MG63 (cell line): ENCODE data around the gene IMPDH1. TPM values are rescaled to one million over a fixed set of nuclear protein-coding genes. Genes with fewer than 3 reads are reported as not detected.

Source experiments
- DNase-seq: peaks from one replicate; pipeline ENCODE4 v3.0.0-alpha.2; 2020
- H3K27me3 ChIP-seq: fragments of 250-450 bp; sonication (Bioruptor Pico); 2 replicates; pipeline ENCODE4 v1.5.1; 2020; ENCODE audit warnings: mild to moderate bottlenecking, moderate library complexity
- H3K36me3 ChIP-seq: fragments of 250-450 bp; sonication (Bioruptor Pico); 2 replicates; pipeline ENCODE4 v1.5.1; 2020; ENCODE audit warnings: mild to moderate bottlenecking, moderate library complexity
- H3K4me3 ChIP-seq: fragments of 250-450 bp; sonication (Bioruptor Pico); 2 replicates; pipeline ENCODE4 v1.5.1; 2020; ENCODE audit warnings: mild to moderate bottlenecking, moderate library complexity
- H3K9me3 ChIP-seq: fragments of 250-450 bp; sonication (Bioruptor Pico); 2 replicates; pipeline ENCODE4 v1.5.1; 2020; ENCODE audit warnings: mild to moderate bottlenecking, moderate library complexity
- total RNA-seq: library from RNA; depleted of rRNA; stranded (reverse); fragments of >200 nt; shearing (Covaris generic); gene quantifications from 2 replicates; pipeline ENCODE4 v1.2.3, GENCODE V29; 2014; ENCODE audit warnings: low replicate concordance

IMPDH1 gene
- total RNA-seq, 1 experiment from 2014 or later = 67.6 TPM

DNA sequence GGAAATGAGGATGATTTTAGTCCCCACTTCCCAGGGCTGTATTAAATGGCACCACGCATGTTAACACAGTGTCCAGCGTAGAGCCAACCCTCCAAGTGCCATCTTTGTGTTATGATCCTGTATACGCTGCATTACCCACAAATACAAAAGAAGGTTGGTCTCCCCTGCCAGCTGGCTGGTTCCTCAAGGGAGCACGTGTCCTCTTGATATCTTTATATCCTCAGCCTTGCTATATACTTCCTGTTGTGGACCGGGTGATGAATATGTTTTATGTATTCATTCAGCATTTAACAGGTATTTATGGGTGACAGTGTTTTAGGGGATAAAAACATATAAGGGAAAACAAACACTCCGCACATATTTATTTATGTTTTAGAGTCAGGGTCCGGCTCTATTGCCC is 25.1 kb downstream of the IMPDH1 start:
- no peak overlapping the region for H3K4me3 ChIP-seq
- no peak for DNase-seq
- no peaks in the 10 kb centered on the region for H3K36me3 ChIP-seq
- no peaks in the 10 kb centered on the region for H3K9me3 ChIP-seq
- H3K27me3 ChIP-seq = no peaks in the 10 kb centered on the region; the same call in 1 of the 2 replicates

DNA sequence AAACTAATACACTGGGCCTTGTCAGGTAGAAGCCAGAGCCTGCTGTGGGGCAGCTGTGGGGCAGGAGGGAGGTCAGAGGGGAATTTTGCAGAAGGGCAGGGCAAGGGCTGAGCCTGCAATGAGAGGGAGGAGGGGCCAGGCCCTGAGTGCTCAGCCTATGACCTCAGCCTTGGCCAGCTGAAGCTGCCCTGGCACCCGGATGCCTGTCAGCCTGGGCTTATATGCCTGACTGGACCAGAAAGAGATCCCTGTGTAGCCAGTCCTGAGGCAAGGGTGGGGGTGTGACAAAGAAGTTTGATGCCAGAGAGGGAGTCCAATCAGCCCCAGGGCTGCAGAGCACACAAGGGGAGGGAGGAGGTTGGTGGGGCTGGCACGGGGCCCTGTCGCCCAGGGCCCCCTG is 26.0 kb downstream of the IMPDH1 start:
- Histone ChIP-seq H3K4me3 (no peak overlapping the region), H3K27me3 (no peaks in the 10 kb centered on the region; the same call in 1 of the 2 replicates), H3K9me3 (no peaks in the 10 kb centered on the region), H3K36me3 (no peaks in the 10 kb centered on the region)
- DNase-seq = peak; percentile 86

DNA sequence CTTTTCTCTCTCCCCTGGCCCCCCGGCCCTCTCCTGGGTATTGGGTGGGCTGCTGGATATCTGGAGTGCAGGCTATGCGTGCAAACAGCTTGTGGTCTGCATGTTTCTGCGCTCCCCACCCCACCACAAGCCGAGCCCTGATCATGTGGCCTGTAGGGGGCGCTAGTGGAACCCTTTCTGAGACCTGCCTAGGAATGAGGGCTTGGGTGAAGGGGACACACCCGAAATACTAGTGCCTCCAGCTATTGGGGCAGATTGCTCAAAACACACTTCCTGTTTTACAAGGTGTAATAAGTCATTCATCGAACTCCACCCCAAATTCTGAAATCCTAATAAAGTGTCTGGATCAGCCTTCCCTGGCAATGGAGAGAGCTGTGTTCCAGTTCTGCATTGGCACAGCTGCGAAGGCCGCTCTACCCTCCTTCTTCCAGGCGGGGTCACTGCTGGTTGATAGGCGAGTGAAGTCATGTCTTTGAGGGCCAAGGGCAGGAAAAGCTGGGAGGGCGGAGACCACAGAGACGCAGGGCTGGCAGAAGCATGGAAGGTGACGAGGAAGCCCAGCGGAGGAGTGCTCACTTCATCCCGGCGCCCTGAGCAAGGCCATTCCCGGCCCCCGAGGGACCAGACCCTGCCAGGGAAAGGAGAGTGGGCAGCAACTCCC is 28.5 kb downstream of the IMPDH1 start:
- DNase-seq = no peak

DNA sequence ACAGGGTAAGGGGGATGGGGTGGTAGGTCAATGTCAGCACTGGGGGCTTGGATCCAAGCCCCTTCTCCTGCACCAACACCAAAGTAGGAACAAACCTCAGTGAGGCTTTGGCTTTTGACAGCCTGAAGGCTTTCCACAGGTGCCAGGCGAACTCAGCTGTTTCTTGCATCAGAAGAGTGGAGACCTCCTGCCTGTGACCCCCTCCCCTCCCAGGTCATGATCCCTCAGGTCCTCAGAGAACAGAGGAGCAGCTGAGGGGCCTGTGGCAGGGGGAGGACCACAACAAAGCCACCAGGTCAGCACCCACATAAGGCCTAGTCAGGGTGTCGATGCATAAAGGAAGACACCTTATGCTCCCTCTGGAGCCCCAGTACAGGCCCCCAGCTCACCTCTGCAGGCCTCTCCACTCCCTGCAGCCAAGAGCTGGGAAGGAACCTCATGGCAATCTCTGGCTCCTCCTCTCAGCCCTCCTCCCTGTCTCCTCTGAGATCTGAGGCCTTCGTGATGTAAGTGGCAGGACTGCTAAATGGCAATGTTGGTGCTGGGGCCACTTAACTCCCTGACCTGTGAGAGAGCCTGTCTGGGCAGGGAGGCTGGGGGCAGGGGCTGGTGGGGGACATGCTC is 29.2 kb downstream of the IMPDH1 start:
- H3K36me3 ChIP-seq = no peaks in the 10 kb centered on the region
- H3K9me3 ChIP-seq = no peaks in the 10 kb centered on the region
- H3K27me3 ChIP-seq = no peaks in the 10 kb centered on the region
- DNase-seq = no peak
- no peak overlapping the region for H3K4me3 ChIP-seq

More for the DNA sequence above, 28.5 kb downstream of the IMPDH1 start:
- H3K27me3 ChIP-seq = no peaks in the 10 kb centered on the region
- H3K9me3 ChIP-seq = no peaks in the 10 kb centered on the region
- H3K36me3 ChIP-seq = no peaks in the 10 kb centered on the region
- no peak overlapping the region for H3K4me3 ChIP-seq

DNA sequence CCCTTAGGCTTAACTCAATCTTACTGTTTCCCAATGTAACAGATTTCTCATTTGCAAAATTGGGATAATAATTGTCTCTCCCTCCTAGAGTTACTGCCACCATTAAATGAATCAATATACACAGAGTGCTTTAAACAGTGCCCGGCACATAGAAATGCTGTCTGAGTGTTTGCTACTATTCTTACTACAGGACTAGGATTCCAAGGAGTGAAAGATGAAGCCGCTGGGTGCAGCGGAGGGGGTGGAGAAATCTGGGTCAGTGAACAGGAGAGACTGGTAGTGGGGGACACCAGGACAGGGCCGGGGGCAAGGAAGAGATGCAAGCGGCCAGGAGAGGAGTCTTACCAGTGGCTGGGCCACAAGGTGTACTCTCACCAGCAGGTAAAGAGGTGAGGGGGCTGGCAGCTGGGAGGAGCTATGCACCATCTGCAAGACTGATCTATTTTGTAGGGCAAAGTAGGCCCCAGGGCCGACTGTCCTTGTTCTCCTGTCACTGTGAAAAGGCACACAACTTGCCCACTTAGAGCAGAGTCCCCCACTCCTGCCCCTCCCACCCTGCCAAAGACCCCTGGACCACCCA is 29.8 kb downstream of the IMPDH1 start:
- no peaks in the 10 kb centered on the region for H3K36me3 ChIP-seq
- DNase-seq = no peak
- H3K4me3 ChIP-seq = no peak overlapping the region
- H3K27me3 ChIP-seq = no peaks in the 10 kb centered on the region
- H3K9me3 ChIP-seq = no peaks in the 10 kb centered on the region

DNA sequence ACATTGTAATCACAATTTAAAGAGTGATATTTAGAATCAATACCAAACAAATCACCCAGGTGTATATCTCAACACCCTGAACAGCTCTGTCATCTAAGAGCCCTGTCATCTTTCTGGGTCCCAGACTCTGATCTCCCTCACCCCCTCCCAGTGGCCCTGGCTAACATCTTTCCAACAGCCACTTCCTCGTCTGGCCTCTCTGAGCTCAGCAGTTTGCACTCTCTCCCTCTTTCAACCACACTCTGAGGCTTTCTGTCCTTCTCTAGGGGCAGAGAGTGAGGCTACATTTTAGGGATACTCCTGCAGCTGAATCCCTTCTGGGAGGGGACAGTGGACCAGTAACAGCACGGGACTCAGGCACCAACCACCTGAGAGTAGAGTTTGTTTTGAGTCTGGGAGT is 31.1 kb downstream of the IMPDH1 start:
- DNase-seq = no peak
- no peaks in the 10 kb centered on the region for H3K9me3 ChIP-seq
- no peaks in the 10 kb centered on the region for H3K27me3 ChIP-seq
- H3K36me3 ChIP-seq = no peaks in the 10 kb centered on the region
- no peak overlapping the region for H3K4me3 ChIP-seq

DNA sequence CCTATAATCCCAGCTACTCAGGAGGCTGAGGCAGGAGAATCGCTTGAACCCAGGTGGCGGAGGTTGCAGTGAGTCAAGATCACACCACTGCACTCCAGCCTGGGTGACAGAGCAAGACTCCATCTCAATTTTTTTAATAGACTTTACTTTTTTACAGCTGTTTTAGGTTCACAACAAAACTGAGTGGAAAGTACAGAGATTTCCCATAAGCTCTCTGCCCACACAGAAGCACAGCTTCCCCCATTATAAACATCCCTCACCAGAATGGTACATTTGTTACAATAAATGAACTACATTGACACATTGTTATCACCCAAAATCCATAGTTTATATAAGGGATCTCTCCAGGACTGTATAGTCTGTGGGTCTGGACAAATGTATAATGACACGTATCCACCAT is 33.7 kb downstream of the IMPDH1 start:
- H3K4me3 ChIP-seq = no peak overlapping the region
- no peaks in the 10 kb centered on the region for H3K9me3 ChIP-seq
- H3K27me3 ChIP-seq = no peaks in the 10 kb centered on the region
- DNase-seq = no peak
- no peaks in the 10 kb centered on the region for H3K36me3 ChIP-seq

- H3K9me3 ChIP-seq = no peaks in the 10 kb centered on the region
- no peak for DNase-seq
- H3K27me3 ChIP-seq = no peaks in the 10 kb centered on the region
- no peaks in the 10 kb centered on the region for H3K36me3 ChIP-seq
- H3K4me3 ChIP-seq = no peak overlapping the region
These were observed 35.7 kb downstream of the IMPDH1 start for GRCh38 chr7:128374041-128374440.

- Histone ChIP-seq H3K4me3 (no peak overlapping the region), H3K27me3 (no peaks in the 10 kb centered on the region), H3K9me3 (no peaks in the 10 kb centered on the region), H3K36me3 (no peaks in the 10 kb centered on the region)
- DNase-seq = no peak
These were observed 36.2 kb downstream of the IMPDH1 start for GRCh38 chr7:128373606-128374005.

DNA sequence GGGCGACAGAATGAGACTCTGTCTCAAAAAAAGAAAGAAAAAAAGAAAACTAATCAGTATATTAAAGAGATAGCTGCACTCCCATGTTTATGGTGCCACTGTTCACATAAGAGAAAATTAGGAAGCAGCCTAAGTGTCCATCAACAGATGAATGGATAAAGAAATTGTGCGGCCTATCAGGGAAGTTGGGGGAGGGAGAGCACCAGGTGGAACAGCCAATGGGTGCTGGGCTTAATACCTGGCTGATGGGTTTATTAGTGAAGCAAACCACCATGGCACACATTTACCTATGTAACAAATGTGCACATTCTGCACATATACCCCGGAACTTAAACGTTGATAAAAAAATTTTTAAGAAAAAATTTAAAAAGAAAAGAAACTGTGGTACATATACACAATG is 39.3 kb downstream of the IMPDH1 start:
- H3K9me3 ChIP-seq = no peaks in the 10 kb centered on the region
- DNase-seq = no peak
- no peak overlapping the region for H3K4me3 ChIP-seq
- H3K27me3 ChIP-seq = peaks cover 10% of the 10 kb centered on the region
- H3K36me3 ChIP-seq = no peaks in the 10 kb centered on the region

DNA sequence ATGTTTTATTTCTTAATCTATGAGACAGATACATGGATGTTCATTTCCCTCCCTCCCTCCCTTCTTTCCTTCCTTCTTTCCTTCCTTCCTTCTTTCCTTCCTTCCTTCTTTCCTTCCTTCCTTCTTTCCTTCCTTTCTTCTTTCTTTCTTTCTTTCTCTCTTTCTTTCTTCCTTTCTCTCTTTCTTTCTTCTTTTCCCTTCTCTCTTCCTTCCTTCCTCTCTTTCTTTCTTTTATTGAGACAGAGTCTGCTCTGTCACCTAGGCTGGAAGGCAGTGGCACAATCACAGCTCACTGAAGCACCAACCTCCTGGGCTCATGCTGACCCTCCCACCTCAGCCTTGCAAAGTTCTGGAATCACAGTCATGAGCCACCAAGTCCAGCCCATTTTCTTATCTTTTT is 42.8 kb downstream of the IMPDH1 start:
- Histone ChIP-seq H3K27me3 (peaks cover 35% of the 10 kb centered on the region), H3K9me3 (no peaks in the 10 kb centered on the region), H3K36me3 (no peaks in the 10 kb centered on the region), H3K4me3 (no peak overlapping the region)
- no peak for DNase-seq

DNA sequence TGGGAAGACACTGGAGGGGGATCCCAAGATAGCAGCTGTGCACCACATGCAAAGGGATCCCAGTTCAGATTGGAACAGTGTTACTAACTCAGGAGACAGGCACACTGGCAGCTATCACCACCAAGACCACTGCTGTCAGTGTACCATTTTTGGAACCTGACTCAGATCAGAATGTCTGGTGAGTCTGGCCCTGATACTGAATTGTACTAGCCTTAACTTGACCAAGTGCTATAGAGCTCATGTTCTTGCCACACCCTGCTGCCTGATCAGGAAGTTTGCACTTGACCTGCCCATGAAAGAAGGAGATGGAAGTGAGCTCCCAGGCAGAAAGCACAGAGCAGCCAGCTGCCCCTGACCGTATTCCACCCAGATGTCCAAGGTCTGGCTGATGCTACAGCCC is 43.5 kb downstream of the IMPDH1 start:
- no peaks in the 10 kb centered on the region for H3K36me3 ChIP-seq
- H3K27me3 ChIP-seq = peaks cover 38% of the 10 kb centered on the region
- no peak for DNase-seq
- no peaks in the 10 kb centered on the region for H3K9me3 ChIP-seq
- H3K4me3 ChIP-seq = no peak overlapping the region

DNA sequence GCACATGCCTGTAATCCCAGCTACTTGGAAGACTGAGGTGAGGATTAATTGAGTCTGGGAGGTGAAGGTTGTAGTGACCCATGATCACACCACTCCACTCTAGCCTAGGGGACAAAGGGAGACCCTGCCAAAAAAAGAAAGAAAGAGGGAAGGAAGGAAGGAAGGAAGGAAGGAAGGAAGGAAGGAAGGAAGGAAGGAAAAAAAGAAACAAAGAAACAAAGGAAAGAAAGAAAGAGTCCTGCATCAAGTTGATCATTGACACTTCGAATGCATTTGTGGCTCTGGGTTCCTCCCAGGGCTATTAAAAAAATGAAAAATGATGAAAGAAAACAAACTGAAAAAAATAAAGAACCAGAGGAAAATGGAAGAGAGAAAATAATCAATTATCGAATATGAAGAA is 44.4 kb downstream of the IMPDH1 start:
- no peaks in the 10 kb centered on the region for H3K9me3 ChIP-seq
- H3K36me3 ChIP-seq = no peaks in the 10 kb centered on the region
- peaks cover 40% of the 10 kb centered on the region for H3K27me3 ChIP-seq
- no peak for DNase-seq
- no peak overlapping the region for H3K4me3 ChIP-seq

- H3K27me3 ChIP-seq = peaks cover 40% of the 10 kb centered on the region
These were observed 45.5 kb downstream of the IMPDH1 start for GRCh38 chr7:128364166-128364870.

DNA sequence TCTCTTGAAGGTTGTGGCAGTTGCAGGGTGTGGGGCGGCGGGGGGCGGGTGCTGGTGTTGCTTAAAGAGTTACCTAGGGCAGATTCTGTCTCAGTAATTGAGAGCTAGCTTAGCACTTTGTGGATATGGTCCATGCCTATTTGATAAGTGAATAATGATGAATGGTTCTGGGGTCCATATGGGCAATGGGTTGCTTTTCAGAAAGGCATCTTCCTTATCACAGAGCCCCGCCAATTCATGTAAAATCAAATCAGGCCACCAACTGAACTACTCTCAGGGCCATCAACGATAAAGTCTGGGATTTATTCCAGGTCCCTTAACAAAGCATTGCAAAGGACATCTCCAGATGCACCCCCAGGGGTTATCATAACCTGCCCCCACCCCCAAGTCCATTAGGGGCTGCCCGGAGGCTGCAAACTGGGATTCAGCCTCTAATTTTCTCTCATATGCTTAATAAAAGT is 46.5 kb downstream of the IMPDH1 start:
- DNase-seq = no peak
- Histone ChIP-seq H3K9me3 (no peaks in the 10 kb centered on the region), H3K4me3 (no peak overlapping the region), H3K36me3 (no peaks in the 10 kb centered on the region), H3K27me3 (peaks cover 40% of the 10 kb centered on the region)

More at GRCh38 chr7:128364166-128364870, 45.5 kb downstream of the IMPDH1 start:
- no peaks in the 10 kb centered on the region for H3K9me3 ChIP-seq
- DNase-seq = no peak
- no peak overlapping the region for H3K4me3 ChIP-seq
- H3K36me3 ChIP-seq = no peaks in the 10 kb centered on the region

- no peak for DNase-seq
- Histone ChIP-seq H3K9me3 (no peaks in the 10 kb centered on the region), H3K36me3 (no peaks in the 10 kb centered on the region), H3K4me3 (no peak overlapping the region), H3K27me3 (peaks cover 40% of the 10 kb centered on the region)
These were observed 47.1 kb downstream of the IMPDH1 start for GRCh38 chr7:128362670-128363069.
